AG04450 (cell line): ENCODE data around the gene TIRAP. TPM values are rescaled to one million over a fixed set of nuclear protein-coding genes. Genes with fewer than 3 reads are reported as not detected.

Experiments
- CTCF ChIA-PET: fragments of 300-600, 350-600 bp; formaldehyde crosslinking; extraction: SDS; loops from one replicate; lab custom pipeline; 2022; ENCODE audit warnings: antibody characterized with exemption, inconsistent platforms; lab: Charles Lee
- POLR2A ChIA-PET: fragments of 350-600 bp; formaldehyde crosslinking; extraction: SDS; loops from one replicate; lab custom pipeline; 2021; ENCODE audit warnings: antibody characterized with exemption, inconsistent platforms; lab: Yijun Ruan, JAX
- DNase-seq: peaks from one replicate; pipeline ENCODE4 v3.0.0-alpha.2; 2011; ENCODE audit warnings: low read depth, low spot score
- H3K27ac ChIP-seq: one replicate; pipeline ENCODE4 v1.5.1; 2012; ENCODE audit warnings: low read depth, low read length, control low read depth
- H3K27me3 ChIP-seq: one replicate; pipeline ENCODE4 v1.6.0; 2012; ENCODE audit warnings: low read length; ENCODE audit not compliant: control insufficient read depth, insufficient read depth
- H3K4me3 ChIP-seq: 2 replicates; pipeline ENCODE4 v1.5.1; 2011; ENCODE audit warnings: mild to moderate bottlenecking, low read depth, low read length, control low read depth
- H3K9me3 ChIP-seq: 2 replicates; pipeline ENCODE4 v1.5.1; 2012; ENCODE audit warnings: low read length; ENCODE audit not compliant: control insufficient read depth, insufficient read depth
- CTCF ChIP-seq: IDR thresholded peaks from 2 replicates; pipeline ENCODE4 v1.5.1; 2011; ENCODE audit warnings: low read depth, low read length, control low read depth, inconsistent platforms
- polyA plus RNA-seq: library from polyadenylated mRNA; depleted of rRNA; stranded (reverse); fragments of >200 nt; gene quantifications from 2 replicates; pipeline ENCODE4 v1.2.3, GENCODE V29; 2011

Gene TIRAP
- polyA plus RNA-seq, 1 experiment = 4.9 TPM

- H3K27ac ChIP-seq = no peak overlapping the region
- no peak for DNase-seq
- CTCF ChIA-PET = interaction anchor here (1.0 to 1.1 kb wide), 2 partner anchors 24 to 146 kb away, joined by 3 read pairs; no protein-coding TSS in a partner anchor
- H3K4me3 ChIP-seq = no peak overlapping the region
- POLR2A ChIA-PET = no interaction called here
- TF ChIP-seq CTCF = no peak
- H3K27me3 ChIP-seq = no peaks in the 10 kb centered on the region
- no peaks in the 10 kb centered on the region for H3K9me3 ChIP-seq
These were observed 52.0 kb downstream of the TIRAP start for GRCh38 chr11:126334659-126335462.

- H3K4me3 ChIP-seq = no peak overlapping the region
- TF ChIP-seq CTCF = no peak
- CTCF ChIA-PET = interaction anchor here (1.1 kb wide), 1 partner anchor 25 kb away, joined by 3 read pairs; no protein-coding TSS in a partner anchor
- H3K27ac ChIP-seq = no peak overlapping the region
- no peaks in the 10 kb centered on the region for H3K9me3 ChIP-seq
- POLR2A ChIA-PET = no interaction called here
- no peak for DNase-seq
- H3K27me3 ChIP-seq = no peaks in the 10 kb centered on the region
These were observed 52.5 kb downstream of the TIRAP start for GRCh38 chr11:126335463-126335760.

DNA sequence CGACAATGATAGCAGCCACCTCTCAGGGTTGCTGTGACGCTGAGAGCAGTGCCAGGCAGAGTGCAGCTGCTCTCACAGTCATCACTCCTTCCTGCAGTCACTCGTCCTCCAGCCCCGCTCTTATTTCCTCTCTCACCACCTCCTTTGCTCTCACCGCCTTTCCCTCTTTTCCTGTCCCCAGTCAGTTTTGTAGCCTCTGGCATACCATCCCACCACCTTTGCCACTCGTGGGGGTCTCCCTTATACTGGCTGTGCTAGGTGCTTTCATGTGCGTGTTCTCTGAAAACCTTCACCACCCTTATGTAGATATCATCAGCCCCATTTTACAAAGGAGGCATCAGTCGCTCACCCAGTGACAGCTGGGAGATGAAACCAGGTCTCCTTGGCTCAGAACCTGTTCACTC lies 53.2 kb downstream of the TIRAP start:
- POLR2A ChIA-PET = no interaction called here
- Histone ChIP-seq H3K27ac (no peak overlapping the region), H3K27me3 (no peaks in the 10 kb centered on the region), H3K4me3 (no peak overlapping the region), H3K9me3 (no peaks in the 10 kb centered on the region)
- no peak for TF ChIP-seq CTCF
- CTCF ChIA-PET = no interaction called here
- no peak for DNase-seq

- DNase-seq = no peak
- ChIA-PET CTCF (interaction anchor here (0.9 to 1.6 kb wide), 2 partner anchors 26 to 144 kb away, joined by 3 to 6 read pairs; no protein-coding TSS in a partner anchor), POLR2A (no interaction called here)
- Histone ChIP-seq H3K27ac (no peak overlapping the region), H3K9me3 (no peaks in the 10 kb centered on the region), H3K4me3 (no peak overlapping the region), H3K27me3 (no peaks in the 10 kb centered on the region)
- TF ChIP-seq CTCF = no peak
These were observed 53.8 kb downstream of the TIRAP start for GRCh38 chr11:126336671-126337101.

GRCh38 chr11:126337126-126337473 lies 54.2 kb downstream of the TIRAP start:
- Histone ChIP-seq H3K4me3 (no peak overlapping the region), H3K27ac (no peak overlapping the region), H3K9me3 (no peaks in the 10 kb centered on the region), H3K27me3 (no peaks in the 10 kb centered on the region)
- TF ChIP-seq CTCF = no peak
- CTCF ChIA-PET = interaction anchor here (0.9 to 1.6 kb wide), 2 partner anchors 26 to 144 kb away, joined by 3 to 6 read pairs; no protein-coding TSS in a partner anchor
- DNase-seq = no peak
- POLR2A ChIA-PET = interaction anchor here (1.2 kb wide), 1 partner anchor 18 kb away, joined by 4 read pairs; the partner anchor contains the start of gene ST3GAL4
